CD8-positive, alpha-beta memory T cell (primary cell): ENCODE data around the gene CSTF1. TPM values are rescaled to one million over a fixed set of nuclear protein-coding genes. Genes with fewer than 3 reads are reported as not detected.
A peak's percentile ranks its signal among the peaks of the same experiment; 100 is the strongest.

Source experiments
- CTCF ChIA-PET: fragments of 350-600 bp; sonication (Branson Sonifier 250); formaldehyde crosslinking; loops from one replicate; lab custom pipeline; 2021; ENCODE audit warnings: antibody characterized with exemption; lab: Charles Lee
- POLR2A ChIA-PET: fragments of 350-600 bp; sonication (Branson Sonifier 250); formaldehyde crosslinking; loops from one replicate; lab custom pipeline; 2021; ENCODE audit warnings: antibody characterized with exemption; lab: Charles Lee
- DNase-seq, 5 donors: peaks; one replicate each; pipeline versions ENCODE4 v3.0.0 to v3.0.0-alpha.2; 2020 to 2022; ENCODE audit warnings: mixed read lengths in 1 of 5
- H3K27ac ChIP-seq: one replicate; pipeline ENCODE4 v1.7.0; 2013; ENCODE audit warnings: low read depth, mild to moderate bottlenecking, low read length, moderate library complexity
- H3K27me3 ChIP-seq: 2 replicates; pipeline ENCODE4 v1.7.0; 2013; ENCODE audit warnings: low read length, mild to moderate bottlenecking; ENCODE audit not compliant: insufficient read depth, poor library complexity, severe bottlenecking
- H3K36me3 ChIP-seq: 2 replicates; pipeline ENCODE4 v1.7.0; 2013; ENCODE audit warnings: mild to moderate bottlenecking, low read length, moderate library complexity; ENCODE audit not compliant: insufficient read depth
- H3K4me1 ChIP-seq: 2 replicates; pipeline ENCODE4 v1.7.0; 2013; ENCODE audit warnings: mild to moderate bottlenecking, low read length, moderate library complexity; ENCODE audit not compliant: insufficient read depth
- H3K4me3 ChIP-seq: 2 replicates; pipeline ENCODE4 v1.7.0; 2013; ENCODE audit warnings: mild to moderate bottlenecking, low read length
- H3K9me3 ChIP-seq: 2 replicates; pipeline ENCODE4 v1.7.0; 2013; ENCODE audit warnings: mild to moderate bottlenecking, low read length
- H3K27ac Mint-ChIP-seq, 8 donors: one replicate each; pipeline ENCODE4 v1.8.0; 2020 to 2021; ENCODE audit warnings: mixed read lengths in 8 of 8, mild to moderate bottlenecking in 6 of 8, inconsistent platforms in 3 of 8, moderate library complexity in 3 of 8
- H3K27me3 Mint-ChIP-seq, 2 donors: one replicate each; pipeline ENCODE4 v1.8.0; 2020 to 2021; ENCODE audit warnings: mixed read lengths in 2 of 2, mild to moderate bottlenecking in 1 of 2, moderate library complexity in 1 of 2
- H3K36me3 Mint-ChIP-seq, 3 donors: one replicate each; pipeline ENCODE4 v1.8.0; 2020 to 2021; ENCODE audit warnings: mixed read lengths in 3 of 3, inconsistent platforms in 1 of 3, mild to moderate bottlenecking in 1 of 3
- H3K4me1 Mint-ChIP-seq, 3 donors: one replicate each; pipeline ENCODE4 v1.8.0; 2020 to 2021; ENCODE audit warnings: mixed read lengths in 3 of 3, inconsistent platforms in 1 of 3, mild to moderate bottlenecking in 1 of 3
- H3K4me3 Mint-ChIP-seq, 7 donors: one replicate each; pipeline ENCODE4 v1.8.0; 2020 to 2021; ENCODE audit warnings: mixed read lengths in 7 of 7, mild to moderate bottlenecking in 6 of 7, moderate library complexity in 4 of 7, inconsistent platforms in 2 of 7
- H3K9me3 Mint-ChIP-seq, 5 donors: one replicate each; pipeline ENCODE4 v1.8.0; 2020 to 2022; ENCODE audit warnings: mixed read lengths in 5 of 5, mild to moderate bottlenecking in 3 of 5, moderate library complexity in 2 of 5, inconsistent platforms in 1 of 5
- polyA plus RNA-seq: library from polyadenylated mRNA; unstranded; fragments of 300-500 nt; fragmentation: Illumina TruSeq; gene quantifications from one replicate; pipeline ENCODE4 v1.2.3, GENCODE V29; 2021
- total RNA-seq, 2 experiments: library from RNA; stranded (reverse); gene quantifications; one replicate each; pipeline ENCODE4 v1.2.3, GENCODE V29; 2021

Gene CSTF1
- total and polyA plus RNA-seq, 3 experiments from 2014 or later, result 37.0 to 54.7 (median 54.2) TPM

GRCh38 chr20:56453352-56453751, 60.9 kb downstream of the CSTF1 start:
- no peak overlapping the region for H3K4me3 ChIP-seq

GRCh38 chr20:56454754-56455153, 62.3 kb downstream of the CSTF1 start:
- peak overlapping the region; percentile 59 to 93 (median 82) for H3K27ac Mint-ChIP-seq
- H3K4me3 Mint-ChIP-seq, result peak overlapping the region in 2 of 7 donors; percentile 6 to 28
- Histone ChIP-seq H3K4me3 (no peak overlapping the region), H3K27ac (no peak overlapping the region), H3K27me3 (no peaks in the 10 kb centered on the region), H3K4me1 (no peaks in the 10 kb centered on the region), H3K9me3 (no peaks in the 10 kb centered on the region), H3K36me3 (peaks cover 21% of the 10 kb centered on the region)
- H3K27me3 Mint-ChIP-seq, result no peaks in the 10 kb centered on the region
- ChIA-PET CTCF (interaction anchor here (2.0 kb wide), 1 partner anchor 9 kb away, joined by 6 read pairs; no protein-coding TSS in a partner anchor), POLR2A (no interaction called here)
- H3K36me3 Mint-ChIP-seq, result peaks cover 4 to 37% (median 7%) of the 10 kb centered on the region in 3 donors
- no peak for DNase-seq
- H3K9me3 Mint-ChIP-seq, result no peaks in the 10 kb centered on the region
- peaks cover 17 to 22% (median 20%) of the 10 kb centered on the region in 3 donors for H3K4me1 Mint-ChIP-seq

More at GRCh38 chr20:56453352-56453751, 60.9 kb downstream of the CSTF1 start:
- ChIA-PET CTCF (interaction anchor here (2.0 kb wide), 1 partner anchor 10 kb away, joined by 6 read pairs; no protein-coding TSS in a partner anchor), POLR2A (no interaction called here)
- H3K4me3 Mint-ChIP-seq, result no peak overlapping the region
- H3K27me3 ChIP-seq, result no peaks in the 10 kb centered on the region
- DNase-seq, result no peak
- no peaks in the 10 kb centered on the region for H3K9me3 ChIP-seq
- peaks cover 4 to 40% (median 7%) of the 10 kb centered on the region in 3 donors for H3K36me3 Mint-ChIP-seq
- peaks cover 16% of the 10 kb centered on the region for H3K36me3 ChIP-seq
- H3K4me1 ChIP-seq, result no peaks in the 10 kb centered on the region
- peak overlapping the region in 5 of 8 donors; percentile 26 to 69 (median 47) for H3K27ac Mint-ChIP-seq
- peaks cover 13 to 18% (median 18%) of the 10 kb centered on the region in 3 donors for H3K4me1 Mint-ChIP-seq
- H3K9me3 Mint-ChIP-seq, result no peaks in the 10 kb centered on the region
- H3K27ac ChIP-seq, result no peak overlapping the region
- no peaks in the 10 kb centered on the region for H3K27me3 Mint-ChIP-seq

Other genes starting within 250 kb of the CSTF1 start
- gene MC3R, start 143.9 kb upstream of the CSTF1 start, total RNA-seq, result not detected
- not detected for gene MC3R, start 143.9 kb upstream of the CSTF1 start, polyA plus RNA-seq
- 1 to 10 TPM; 6.3 to 6.7 TPM for gene FAM210B, start 33.7 kb upstream of the CSTF1 start, total RNA-seq
- 31.8 TPM for gene FAM210B, start 33.7 kb upstream of the CSTF1 start, polyA plus RNA-seq
- 10 to 100 TPM; 49.2 to 50.8 TPM for gene AURKA, start 430 bp upstream of the CSTF1 start, total RNA-seq
- 1.7 TPM for gene AURKA, start 430 bp upstream of the CSTF1 start, polyA plus RNA-seq
- 1 to 10 TPM; 3.7 TPM for gene CASS4, start 19.6 kb downstream of the CSTF1 start, total RNA-seq
- gene CASS4, start 19.6 kb downstream of the CSTF1 start, polyA plus RNA-seq, result 5.6 TPM
- gene RTF2, start 76.0 kb downstream of the CSTF1 start, total RNA-seq, result 10 to 100 TPM; 82.5 to 85.1 TPM
- gene RTF2, start 76.0 kb downstream of the CSTF1 start, polyA plus RNA-seq, result 121 TPM
- 1 to 10 TPM; 1.0 to 1.2 TPM for gene FAM209A, start 132.1 kb downstream of the CSTF1 start, total RNA-seq
- gene FAM209A, start 132.1 kb downstream of the CSTF1 start, polyA plus RNA-seq, result 0.33 TPM
- 1 to 10 TPM in 1 of 2 experiments, under 1 TPM in 1; 0.46 to 1.2 TPM for gene FAM209B, start 140.6 kb downstream of the CSTF1 start, total RNA-seq
- gene FAM209B, start 140.6 kb downstream of the CSTF1 start, polyA plus RNA-seq, result 0.61 TPM
- gene TFAP2C, start 236.7 kb downstream of the CSTF1 start, total RNA-seq, result not detected
- gene TFAP2C, start 236.7 kb downstream of the CSTF1 start, polyA plus RNA-seq, result not detected